ENCODE measurements around the gene ADGB. TPM values are rescaled to one million over a fixed set of nuclear protein-coding genes. Genes with fewer than 3 reads are reported as not detected.

Gene ADGB
- total RNA-seq, 1 experiment from 2014 or later, result not detected

DNA sequence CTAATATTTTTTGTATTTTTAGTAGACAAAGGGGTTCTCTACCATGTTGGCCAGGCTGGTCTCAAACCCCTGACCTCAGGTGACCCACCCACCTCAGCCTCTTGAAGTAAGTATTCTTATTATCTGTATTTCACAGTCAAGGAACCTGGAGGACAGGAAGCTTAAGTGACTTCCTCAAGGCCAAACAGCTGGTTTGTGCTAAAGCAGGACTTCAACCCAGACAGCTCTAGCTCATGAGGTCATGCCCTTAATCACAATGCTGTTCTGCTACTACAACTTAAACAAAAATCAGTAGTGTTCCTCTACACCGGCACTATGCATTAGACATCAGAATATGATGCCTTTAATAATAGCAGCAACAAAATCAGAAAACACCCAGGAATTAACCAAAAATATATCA lies 168.9 kb downstream of the ADGB start:
- ChIA-PET RAD21 (ENCODE audit: low non-redundant PET in 1 of 2, low total read pairs in 2 of 2, uncharacterized antibody in 2 of 2, unreplicated experiment in 2 of 2) (no interaction called here), CTCF (no interaction called here), POLR2A (no interaction called here)
- no peaks in the 10 kb centered on the region for H3K36me3 ChIP-seq (ENCODE audit: control insufficient read depth in 1 of 2, insufficient read depth in 2 of 2, low read length in 2 of 2)
- H3K79me2 ChIP-seq (ENCODE audit: insufficient read depth, low read length), result no peaks in the 10 kb centered on the region
- no peaks in the 10 kb centered on the region for H3K27me3 ChIP-seq (ENCODE audit: insufficient read depth, low read length)
- H3K4me1 ChIP-seq (ENCODE audit: control insufficient read depth in 1 of 2, insufficient read depth in 2 of 2, low read length in 2 of 2), result no peaks in the 10 kb centered on the region
- intact Hi-C loops (cut with micrococcal nuclease), result no loop called here
- no peak overlapping the region for H3K9ac ChIP-seq (ENCODE audit: low read length)
- DNase-seq (ENCODE audit: low read depth, low spot score), result no peak
- H2AFZ ChIP-seq (ENCODE audit: low read depth, low read length, poor library complexity, severe bottlenecking), result no peak overlapping the region
- no peak overlapping the region for H3K27ac ChIP-seq (ENCODE audit: low read depth, low read length)
- no TSS peak for BruUV-seq (replicated peaks)
- no peak overlapping the region for H3K4me2 ChIP-seq (ENCODE audit: low read length)
- H3K9me3 ChIP-seq (ENCODE audit: control insufficient read depth in 1 of 2, insufficient read depth in 1 of 2, low read depth in 1 of 2, low read length in 2 of 2), result no peaks in the 10 kb centered on the region
- no peak overlapping the region for H3K4me3 ChIP-seq (replicated peaks in 1 of 2; ENCODE audit: low read depth in 1 of 2, low read length in 2 of 2)
- TF ChIP-seq EZH2 (IDR thresholded peaks at IDR 0.05), result no peak
- TF ChIP-seq, protein P1, sequence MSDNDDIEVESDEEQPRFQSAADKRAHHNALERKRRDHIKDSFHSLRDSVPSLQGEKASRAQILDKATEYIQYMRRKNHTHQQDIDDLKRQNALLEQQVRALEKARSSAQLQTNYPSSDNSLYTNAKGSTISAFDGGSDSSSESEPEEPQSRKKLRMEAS (IDR thresholded peaks at IDR 0.05), result no peak
- H3K9me2 ChIP-seq (ENCODE audit: insufficient read depth), result peaks cover 3% of the 10 kb centered on the region; the same call in 1 of the 2 replicates
- ATAC-seq, result no peak
- H4K20me1 ChIP-seq (ENCODE audit: insufficient read depth), result no peaks in the 10 kb centered on the region

DNA sequence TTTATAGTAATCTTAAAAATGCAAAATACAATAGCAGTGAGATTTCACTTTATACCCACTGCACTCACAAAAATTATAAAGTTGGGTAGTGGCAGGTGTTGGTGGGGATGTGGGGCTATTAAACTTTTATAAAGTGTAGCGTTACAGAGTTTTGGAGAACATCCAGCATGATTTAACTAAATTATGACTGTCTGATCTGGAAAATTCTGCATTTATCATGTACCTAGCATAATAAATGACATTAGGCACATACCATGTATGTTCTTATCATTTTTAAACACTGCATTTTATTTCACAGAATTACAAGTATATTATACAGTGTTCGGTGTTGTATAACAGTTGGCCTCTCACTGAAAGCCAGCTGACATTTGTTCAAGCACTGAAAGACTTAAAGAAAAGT lies 169.9 kb downstream of the ADGB start:
- Histone ChIP-seq H3K4me1 (ENCODE audit: control insufficient read depth in 1 of 2, insufficient read depth in 2 of 2, low read length in 2 of 2) (no peaks in the 10 kb centered on the region), H4K20me1 (ENCODE audit: insufficient read depth) (no peaks in the 10 kb centered on the region), H3K9me3 (ENCODE audit: control insufficient read depth in 1 of 2, insufficient read depth in 1 of 2, low read depth in 1 of 2, low read length in 2 of 2) (no peaks in the 10 kb centered on the region), H2AFZ (ENCODE audit: low read depth, low read length, poor library complexity, severe bottlenecking) (no peak overlapping the region), H3K9me2 (ENCODE audit: insufficient read depth) (no peaks in the 10 kb centered on the region), H3K36me3 (ENCODE audit: control insufficient read depth in 1 of 2, insufficient read depth in 2 of 2, low read length in 2 of 2) (no peaks in the 10 kb centered on the region), H3K4me3 (replicated peaks in 1 of 2; ENCODE audit: low read depth in 1 of 2, low read length in 2 of 2) (no peak overlapping the region), H3K9ac (ENCODE audit: low read length) (no peak overlapping the region), H3K4me2 (ENCODE audit: low read length) (no peak overlapping the region), H3K79me2 (ENCODE audit: insufficient read depth, low read length) (no peaks in the 10 kb centered on the region), H3K27me3 (ENCODE audit: insufficient read depth, low read length) (no peaks in the 10 kb centered on the region), H3K27ac (ENCODE audit: low read depth, low read length) (no peak overlapping the region)
- ATAC-seq, result no peak
- ChIA-PET RAD21 (ENCODE audit: low non-redundant PET in 1 of 2, low total read pairs in 2 of 2, uncharacterized antibody in 2 of 2, unreplicated experiment in 2 of 2) (no interaction called here), CTCF (interaction anchor here (1.0 kb wide), 1 partner anchor 728 kb away, joined by 3 read pairs; no protein-coding TSS in a partner anchor), POLR2A (no interaction called here)
- BruUV-seq (replicated peaks), result no TSS peak
- intact Hi-C loops (cut with micrococcal nuclease), result no loop called here
- DNase-seq (ENCODE audit: low read depth, low spot score), result no peak
- TF ChIP-seq, protein P2, sequence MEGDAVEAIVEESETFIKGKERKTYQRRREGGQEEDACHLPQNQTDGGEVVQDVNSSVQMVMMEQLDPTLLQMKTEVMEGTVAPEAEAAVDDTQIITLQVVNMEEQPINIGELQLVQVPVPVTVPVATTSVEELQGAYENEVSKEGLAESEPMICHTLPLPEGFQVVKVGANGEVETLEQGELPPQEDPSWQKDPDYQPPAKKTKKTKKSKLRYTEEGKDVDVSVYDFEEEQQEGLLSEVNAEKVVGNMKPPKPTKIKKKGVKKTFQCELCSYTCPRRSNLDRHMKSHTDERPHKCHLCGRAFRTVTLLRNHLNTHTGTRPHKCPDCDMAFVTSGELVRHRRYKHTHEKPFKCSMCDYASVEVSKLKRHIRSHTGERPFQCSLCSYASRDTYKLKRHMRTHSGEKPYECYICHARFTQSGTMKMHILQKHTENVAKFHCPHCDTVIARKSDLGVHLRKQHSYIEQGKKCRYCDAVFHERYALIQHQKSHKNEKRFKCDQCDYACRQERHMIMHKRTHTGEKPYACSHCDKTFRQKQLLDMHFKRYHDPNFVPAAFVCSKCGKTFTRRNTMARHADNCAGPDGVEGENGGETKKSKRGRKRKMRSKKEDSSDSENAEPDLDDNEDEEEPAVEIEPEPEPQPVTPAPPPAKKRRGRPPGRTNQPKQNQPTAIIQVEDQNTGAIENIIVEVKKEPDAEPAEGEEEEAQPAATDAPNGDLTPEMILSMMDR (IDR thresholded peaks at IDR 0.05 in 2 of 3, conservative IDR thresholded peaks at IDR 0.05 in 1 of 3; ENCODE audit: borderline replicate concordance in 1 of 3, insufficient read depth in 1 of 3, low read depth in 2 of 3, low read length in 2 of 3), result no peak
- TF ChIP-seq EGR1 (IDR thresholded peaks at IDR 0.05; ENCODE audit: low read depth) (no peak), SP1 (IDR thresholded peaks at IDR 0.05; ENCODE audit: low read depth) (no peak), POLR2A (IDR thresholded peaks at IDR 0.05; ENCODE audit: borderline replicate concordance, extremely low read depth, insufficient read depth, insufficient read length) (no peak), EZH2 (IDR thresholded peaks at IDR 0.05) (no peak), ZNF274 (IDR thresholded peaks at IDR 0.05; ENCODE audit: low read depth, low read length) (no peak), EZH2phosphoT487 (IDR thresholded peaks at IDR 0.05; ENCODE audit: borderline replicate concordance) (no peak), FOSL1 (IDR thresholded peaks at IDR 0.05; ENCODE audit: low read depth) (no peak), SIN3A (IDR thresholded peaks at IDR 0.05; ENCODE audit: low read depth) (no peak), SRF (IDR thresholded peaks at IDR 0.05; ENCODE audit: low read depth) (no peak), CEBPB (IDR thresholded peaks at IDR 0.05; ENCODE audit: low read depth) (no peak), JUND (IDR thresholded peaks at IDR 0.05) (no peak)
- TF ChIP-seq, protein P3, sequence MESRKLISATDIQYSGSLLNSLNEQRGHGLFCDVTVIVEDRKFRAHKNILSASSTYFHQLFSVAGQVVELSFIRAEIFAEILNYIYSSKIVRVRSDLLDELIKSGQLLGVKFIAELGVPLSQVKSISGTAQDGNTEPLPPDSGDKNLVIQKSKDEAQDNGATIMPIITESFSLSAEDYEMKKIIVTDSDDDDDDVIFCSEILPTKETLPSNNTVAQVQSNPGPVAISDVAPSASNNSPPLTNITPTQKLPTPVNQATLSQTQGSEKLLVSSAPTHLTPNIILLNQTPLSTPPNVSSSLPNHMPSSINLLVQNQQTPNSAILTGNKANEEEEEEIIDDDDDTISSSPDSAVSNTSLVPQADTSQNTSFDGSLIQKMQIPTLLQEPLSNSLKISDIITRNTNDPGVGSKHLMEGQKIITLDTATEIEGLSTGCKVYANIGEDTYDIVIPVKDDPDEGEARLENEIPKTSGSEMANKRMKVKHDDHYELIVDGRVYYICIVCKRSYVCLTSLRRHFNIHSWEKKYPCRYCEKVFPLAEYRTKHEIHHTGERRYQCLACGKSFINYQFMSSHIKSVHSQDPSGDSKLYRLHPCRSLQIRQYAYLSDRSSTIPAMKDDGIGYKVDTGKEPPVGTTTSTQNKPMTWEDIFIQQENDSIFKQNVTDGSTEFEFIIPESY (IDR thresholded peaks at IDR 0.05; ENCODE audit: extremely low read depth, insufficient replicate concordance, low read length), result no peak
- TF ChIP-seq, protein P4, sequence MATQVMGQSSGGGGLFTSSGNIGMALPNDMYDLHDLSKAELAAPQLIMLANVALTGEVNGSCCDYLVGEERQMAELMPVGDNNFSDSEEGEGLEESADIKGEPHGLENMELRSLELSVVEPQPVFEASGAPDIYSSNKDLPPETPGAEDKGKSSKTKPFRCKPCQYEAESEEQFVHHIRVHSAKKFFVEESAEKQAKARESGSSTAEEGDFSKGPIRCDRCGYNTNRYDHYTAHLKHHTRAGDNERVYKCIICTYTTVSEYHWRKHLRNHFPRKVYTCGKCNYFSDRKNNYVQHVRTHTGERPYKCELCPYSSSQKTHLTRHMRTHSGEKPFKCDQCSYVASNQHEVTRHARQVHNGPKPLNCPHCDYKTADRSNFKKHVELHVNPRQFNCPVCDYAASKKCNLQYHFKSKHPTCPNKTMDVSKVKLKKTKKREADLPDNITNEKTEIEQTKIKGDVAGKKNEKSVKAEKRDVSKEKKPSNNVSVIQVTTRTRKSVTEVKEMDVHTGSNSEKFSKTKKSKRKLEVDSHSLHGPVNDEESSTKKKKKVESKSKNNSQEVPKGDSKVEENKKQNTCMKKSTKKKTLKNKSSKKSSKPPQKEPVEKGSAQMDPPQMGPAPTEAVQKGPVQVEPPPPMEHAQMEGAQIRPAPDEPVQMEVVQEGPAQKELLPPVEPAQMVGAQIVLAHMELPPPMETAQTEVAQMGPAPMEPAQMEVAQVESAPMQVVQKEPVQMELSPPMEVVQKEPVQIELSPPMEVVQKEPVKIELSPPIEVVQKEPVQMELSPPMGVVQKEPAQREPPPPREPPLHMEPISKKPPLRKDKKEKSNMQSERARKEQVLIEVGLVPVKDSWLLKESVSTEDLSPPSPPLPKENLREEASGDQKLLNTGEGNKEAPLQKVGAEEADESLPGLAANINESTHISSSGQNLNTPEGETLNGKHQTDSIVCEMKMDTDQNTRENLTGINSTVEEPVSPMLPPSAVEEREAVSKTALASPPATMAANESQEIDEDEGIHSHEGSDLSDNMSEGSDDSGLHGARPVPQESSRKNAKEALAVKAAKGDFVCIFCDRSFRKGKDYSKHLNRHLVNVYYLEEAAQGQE (IDR thresholded peaks at IDR 0.05; ENCODE audit: low read depth), result no peak

Data from HCT116 (cell line).